ENCODE measurements around the gene KHDRBS2. TPM values are rescaled to one million over a fixed set of nuclear protein-coding genes. Genes with fewer than 3 reads are reported as not detected.
"Not testable (repeated sequence)": the region's sequence is repeated elsewhere in the genome, so short reads cannot be mapped to it uniquely, and the experiment has no call there.

KHDRBS2 gene
- total RNA-seq, 3 donors from 2014 or later: 0.14 TPM; not detected in 2

GRCh38 chr6:61817716-61818115, 468.3 kb downstream of the KHDRBS2 start:
- no peaks in the 10 kb centered on the region for H3K27me3 Mint-ChIP-seq (ENCODE audit: low read depth)
- no peak for DNase-seq
- peaks cover 13% of the 10 kb centered on the region for H3K9me3 Mint-ChIP-seq
- no peaks in the 10 kb centered on the region for H3K36me3 Mint-ChIP-seq (ENCODE audit: insufficient read depth)
- no peaks in the 10 kb centered on the region for H3K4me1 Mint-ChIP-seq (ENCODE audit: low read depth)
- no peak overlapping the region for H3K4me3 Mint-ChIP-seq
- no peak for ATAC-seq

- ATAC-seq (no peak), DNase-seq (no peak)
- Mint-ChIP-seq H3K4me3 (no peak overlapping the region), H3K27me3 (ENCODE audit: low read depth) (no peaks in the 10 kb centered on the region), H3K4me1 (ENCODE audit: low read depth) (no peaks in the 10 kb centered on the region), H3K36me3 (ENCODE audit: insufficient read depth) (no peaks in the 10 kb centered on the region), H3K9me3 (peaks cover 4% of the 10 kb centered on the region)
Observed at GRCh38 chr6:61810047-61810446, 476.0 kb downstream of the KHDRBS2 start.

GRCh38 chr6:61809004-61809595, 476.9 kb downstream of the KHDRBS2 start:
- H3K9me3 Mint-ChIP-seq: peaks cover 11% of the 10 kb centered on the region

GRCh38 chr6:61787998-61788397, 498.0 kb downstream of the KHDRBS2 start:
- ATAC-seq (no peak), DNase-seq (no peak)
- no peaks in the 10 kb centered on the region for H3K27me3 Mint-ChIP-seq (ENCODE audit: low read depth)
- H3K4me1 Mint-ChIP-seq (ENCODE audit: low read depth): no peaks in the 10 kb centered on the region
- H3K36me3 Mint-ChIP-seq (ENCODE audit: insufficient read depth): no peaks in the 10 kb centered on the region
- H3K9me3 Mint-ChIP-seq: peaks cover 3% of the 10 kb centered on the region
- H3K4me3 Mint-ChIP-seq: no peak overlapping the region

More at GRCh38 chr6:61809004-61809595, 476.9 kb downstream of the KHDRBS2 start:
- Mint-ChIP-seq H3K4me1 (ENCODE audit: low read depth) (no peaks in the 10 kb centered on the region), H3K4me3 (no peak overlapping the region), H3K27me3 (ENCODE audit: low read depth) (no peaks in the 10 kb centered on the region), H3K36me3 (ENCODE audit: insufficient read depth) (no peaks in the 10 kb centered on the region)
- no peak for DNase-seq
- no peak for ATAC-seq

- H3K36me3 Mint-ChIP-seq (ENCODE audit: insufficient read depth); DNase-seq; H3K27me3 Mint-ChIP-seq (ENCODE audit: low read depth); H3K4me3 Mint-ChIP-seq; H3K4me1 Mint-ChIP-seq (ENCODE audit: low read depth); ATAC-seq: not testable (repeated sequence)
- peaks cover 38% of the 10 kb centered on the region for H3K9me3 Mint-ChIP-seq
Observed at GRCh38 chr6:61769446-61769845, 516.6 kb downstream of the KHDRBS2 start.

- no peaks in the 10 kb centered on the region for H3K27me3 Mint-ChIP-seq (ENCODE audit: low read depth)
- DNase-seq (no peak), ATAC-seq (no peak)
- no peaks in the 10 kb centered on the region for H3K4me1 Mint-ChIP-seq (ENCODE audit: low read depth)
- H3K9me3 Mint-ChIP-seq: peaks cover 26% of the 10 kb centered on the region
- no peak overlapping the region for H3K4me3 Mint-ChIP-seq
- no peaks in the 10 kb centered on the region for H3K36me3 Mint-ChIP-seq (ENCODE audit: insufficient read depth)
Observed at GRCh38 chr6:61755739-61756138, 530.3 kb downstream of the KHDRBS2 start.

GRCh38 chr6:61751986-61752385, 534.0 kb downstream of the KHDRBS2 start:
- H3K27me3 Mint-ChIP-seq (ENCODE audit: low read depth): no peaks in the 10 kb centered on the region
- no peaks in the 10 kb centered on the region for H3K4me1 Mint-ChIP-seq (ENCODE audit: low read depth)
- no peak for DNase-seq
- H3K36me3 Mint-ChIP-seq (ENCODE audit: insufficient read depth): no peaks in the 10 kb centered on the region
- H3K9me3 Mint-ChIP-seq: peaks cover 24% of the 10 kb centered on the region
- ATAC-seq: no peak
- no peak overlapping the region for H3K4me3 Mint-ChIP-seq

- peaks cover 16% of the 10 kb centered on the region for H3K9me3 Mint-ChIP-seq
- H3K4me3 Mint-ChIP-seq: no peak overlapping the region
- no peak for DNase-seq
- H3K4me1 Mint-ChIP-seq (ENCODE audit: low read depth): no peaks in the 10 kb centered on the region
- no peaks in the 10 kb centered on the region for H3K27me3 Mint-ChIP-seq (ENCODE audit: low read depth)
- H3K36me3 Mint-ChIP-seq (ENCODE audit: insufficient read depth): no peaks in the 10 kb centered on the region
- ATAC-seq: no peak
Observed at GRCh38 chr6:61745994-61746393, 540.0 kb downstream of the KHDRBS2 start.

- no peak overlapping the region for H3K4me3 Mint-ChIP-seq
- no peaks in the 10 kb centered on the region for H3K27me3 Mint-ChIP-seq (ENCODE audit: low read depth)
- DNase-seq (no peak), ATAC-seq (no peak)
- no peaks in the 10 kb centered on the region for H3K4me1 Mint-ChIP-seq (ENCODE audit: low read depth)
- H3K9me3 Mint-ChIP-seq: peaks cover 15% of the 10 kb centered on the region
- no peaks in the 10 kb centered on the region for H3K36me3 Mint-ChIP-seq (ENCODE audit: insufficient read depth)
Observed at GRCh38 chr6:61711849-61712248, 574.2 kb downstream of the KHDRBS2 start.

- Mint-ChIP-seq H3K4me3 (no peak overlapping the region), H3K4me1 (ENCODE audit: low read depth) (no peaks in the 10 kb centered on the region), H3K36me3 (ENCODE audit: insufficient read depth) (no peaks in the 10 kb centered on the region), H3K27me3 (ENCODE audit: low read depth) (no peaks in the 10 kb centered on the region), H3K9me3 (peaks cover 16% of the 10 kb centered on the region)
- DNase-seq: no peak
- ATAC-seq: no peak
Observed at GRCh38 chr6:61688165-61688564, 597.9 kb downstream of the KHDRBS2 start.

- no peak for ATAC-seq
- H3K27me3 Mint-ChIP-seq (ENCODE audit: low read depth): no peaks in the 10 kb centered on the region
- H3K4me3 Mint-ChIP-seq: no peak overlapping the region
- DNase-seq: no peak
- H3K36me3 Mint-ChIP-seq (ENCODE audit: insufficient read depth): no peaks in the 10 kb centered on the region
- H3K4me1 Mint-ChIP-seq (ENCODE audit: low read depth): no peaks in the 10 kb centered on the region
- H3K9me3 Mint-ChIP-seq: peaks cover 8% of the 10 kb centered on the region
Observed at GRCh38 chr6:61682562-61682961, 603.5 kb downstream of the KHDRBS2 start.

GRCh38 chr6:61679625-61680024, 606.4 kb downstream of the KHDRBS2 start:
- peaks cover 10% of the 10 kb centered on the region for H3K9me3 Mint-ChIP-seq
- H3K36me3 Mint-ChIP-seq (ENCODE audit: insufficient read depth): no peaks in the 10 kb centered on the region
- no peaks in the 10 kb centered on the region for H3K27me3 Mint-ChIP-seq (ENCODE audit: low read depth)
- DNase-seq (no peak), ATAC-seq (no peak)
- no peaks in the 10 kb centered on the region for H3K4me1 Mint-ChIP-seq (ENCODE audit: low read depth)
- H3K4me3 Mint-ChIP-seq: no peak overlapping the region

GRCh38 chr6:61675734-61676133, 610.3 kb downstream of the KHDRBS2 start:
- Mint-ChIP-seq H3K9me3 (peaks cover 11% of the 10 kb centered on the region), H3K4me1 (ENCODE audit: low read depth) (no peaks in the 10 kb centered on the region), H3K27me3 (ENCODE audit: low read depth) (no peaks in the 10 kb centered on the region), H3K4me3 (no peak overlapping the region), H3K36me3 (ENCODE audit: insufficient read depth) (no peaks in the 10 kb centered on the region)
- DNase-seq: no peak
- ATAC-seq: no peak

GRCh38 chr6:61649845-61650244, 636.2 kb downstream of the KHDRBS2 start:
- ATAC-seq: no peak
- Mint-ChIP-seq H3K4me3 (no peak overlapping the region), H3K27me3 (ENCODE audit: low read depth) (no peaks in the 10 kb centered on the region), H3K4me1 (ENCODE audit: low read depth) (no peaks in the 10 kb centered on the region), H3K9me3 (peaks cover 21% of the 10 kb centered on the region), H3K36me3 (ENCODE audit: insufficient read depth) (no peaks in the 10 kb centered on the region)
- no peak for DNase-seq

GRCh38 chr6:61640463-61640862, 645.6 kb downstream of the KHDRBS2 start:
- ATAC-seq: no peak
- H3K4me1 Mint-ChIP-seq (ENCODE audit: low read depth): no peaks in the 10 kb centered on the region
- H3K27me3 Mint-ChIP-seq (ENCODE audit: low read depth): no peaks in the 10 kb centered on the region
- no peaks in the 10 kb centered on the region for H3K36me3 Mint-ChIP-seq (ENCODE audit: insufficient read depth)
- no peak overlapping the region for H3K4me3 Mint-ChIP-seq
- no peak for DNase-seq
- H3K9me3 Mint-ChIP-seq: peaks cover 35% of the 10 kb centered on the region
